NCI-H774 (cell line): Measurements from ENCODE around the gene MYH14.
"Not testable (repeated sequence)": the region's sequence is repeated elsewhere in the genome, so short reads cannot be mapped to it uniquely, and the experiment has no call there.

ENCODE experiments used
- DNase-seq: peaks from one replicate; lab custom pipeline; 2025; lab: John Stamatoyannopoulos, UW

Gene MYH14

GRCh38 chr19:50226536-50226935 lies 23.1 kb downstream of the MYH14 start:
- DNase-seq: no peak

GRCh38 chr19:50228153-50228552 lies 24.7 kb downstream of the MYH14 start:
- DNase-seq: not testable (repeated sequence)

GRCh38 chr19:50230379-50231351 lies 27.2 kb downstream of the MYH14 start:
- no peak for DNase-seq

- DNase-seq: not testable (repeated sequence)
Observed at GRCh38 chr19:50231417-50231816, 28.0 kb downstream of the MYH14 start.

GRCh38 chr19:50231821-50232220 lies 28.4 kb downstream of the MYH14 start:
- no peak for DNase-seq

- DNase-seq: no peak
Observed at GRCh38 chr19:50232600-50232999, 29.2 kb downstream of the MYH14 start.

GRCh38 chr19:50233308-50233910 lies 30.0 kb downstream of the MYH14 start:
- no peak for DNase-seq

GRCh38 chr19:50237493-50237892 lies 34.1 kb downstream of the MYH14 start:
- DNase-seq: not testable (repeated sequence)

- DNase-seq: no peak
Observed at GRCh38 chr19:50238043-50238442, 34.6 kb downstream of the MYH14 start.

GRCh38 chr19:50239921-50240590 lies 36.6 kb downstream of the MYH14 start:
- no peak for DNase-seq

- DNase-seq: no peak
Observed at GRCh38 chr19:50242581-50242980, 39.2 kb downstream of the MYH14 start.

- DNase-seq: no peak
Observed at GRCh38 chr19:50244695-50245094, 41.3 kb downstream of the MYH14 start.

GRCh38 chr19:50248413-50248812 lies 45.0 kb downstream of the MYH14 start:
- no peak for DNase-seq

GRCh38 chr19:50248826-50249225 lies 45.4 kb downstream of the MYH14 start:
- no peak for DNase-seq

GRCh38 chr19:50249636-50250035 lies 46.2 kb downstream of the MYH14 start:
- DNase-seq: no peak

- no peak for DNase-seq
Observed at GRCh38 chr19:50250450-50251136, 47.2 kb downstream of the MYH14 start.

GRCh38 chr19:50252111-50252886 lies 48.9 kb downstream of the MYH14 start:
- no peak for DNase-seq

- no peak for DNase-seq
Observed at GRCh38 chr19:50252887-50253268, 49.5 kb downstream of the MYH14 start.

GRCh38 chr19:50255115-50255514 lies 51.7 kb downstream of the MYH14 start:
- no peak for DNase-seq

- DNase-seq: no peak
Observed at GRCh38 chr19:50257141-50257540, 53.7 kb downstream of the MYH14 start.

- DNase-seq: no peak
Observed at GRCh38 chr19:50258918-50259372, 55.5 kb downstream of the MYH14 start.
